ENCODE measurements around the gene CHD6.

CHD6 gene

GRCh38 chr20:41403604-41404003 lies 214.6 kb downstream of the CHD6 start:
- FAIRE-seq (no peak), DNase-seq (ENCODE audit: insufficient read length, low spot score) (no peak)

GRCh38 chr20:41398408-41398807 lies 219.8 kb downstream of the CHD6 start:
- DNase-seq (ENCODE audit: insufficient read length, low spot score) (no peak), FAIRE-seq (no peak)

DNA sequence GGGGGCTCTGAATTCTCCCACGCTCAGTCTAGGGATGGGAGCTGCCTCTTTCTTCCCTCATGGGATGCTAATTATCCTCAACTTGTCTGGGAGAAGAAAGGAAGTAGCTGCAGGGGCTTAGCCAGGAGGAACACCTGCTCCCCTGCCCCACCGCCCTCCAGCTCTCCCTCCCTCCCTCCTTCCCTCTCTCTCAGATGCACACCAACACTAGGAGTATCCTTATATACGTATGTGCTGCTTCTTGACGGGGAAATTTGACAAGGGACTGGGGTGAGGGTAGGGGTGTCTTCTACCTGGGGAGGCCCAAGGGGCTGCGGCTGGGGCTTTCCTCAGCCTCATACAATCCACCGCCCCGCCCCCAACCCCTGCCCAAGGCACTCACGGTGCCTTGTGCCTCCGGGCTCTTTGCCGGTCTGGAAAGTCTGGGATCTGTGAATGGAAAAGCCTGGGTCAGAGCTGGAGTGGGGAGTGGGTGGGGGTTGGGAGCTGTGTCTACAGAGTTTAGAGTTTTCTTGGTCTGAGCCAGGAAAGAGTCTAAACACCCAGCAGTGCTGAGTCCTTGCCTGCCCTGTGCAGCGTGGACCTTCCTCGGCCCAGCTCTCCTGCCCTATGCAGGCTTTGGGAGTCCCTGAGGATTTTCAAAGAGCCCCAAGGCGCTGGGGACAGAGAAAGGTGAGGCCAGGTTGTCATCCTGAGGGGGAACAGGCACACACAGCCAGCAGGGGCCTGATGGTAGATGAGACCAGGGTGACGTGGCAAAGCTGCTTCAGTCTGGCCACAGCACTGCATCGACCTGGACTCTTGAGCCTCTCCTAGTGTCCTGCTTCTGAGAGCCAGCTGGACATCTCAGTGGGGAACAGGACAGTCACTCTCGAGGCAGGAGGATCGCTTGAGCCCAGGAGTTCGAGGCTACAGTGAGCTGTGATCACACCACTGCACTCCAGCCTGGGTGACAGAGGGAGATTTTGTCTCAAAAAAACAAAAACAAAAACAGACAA lies 222.2 kb downstream of the CHD6 start:
- DNase-seq (ENCODE audit: insufficient read length, low spot score): no peak
- FAIRE-seq: no peak

GRCh38 chr20:41394931-41395666 lies 223.1 kb downstream of the CHD6 start:
- DNase-seq (ENCODE audit: insufficient read length, low spot score) (no peak), FAIRE-seq (no peak)

DNA sequence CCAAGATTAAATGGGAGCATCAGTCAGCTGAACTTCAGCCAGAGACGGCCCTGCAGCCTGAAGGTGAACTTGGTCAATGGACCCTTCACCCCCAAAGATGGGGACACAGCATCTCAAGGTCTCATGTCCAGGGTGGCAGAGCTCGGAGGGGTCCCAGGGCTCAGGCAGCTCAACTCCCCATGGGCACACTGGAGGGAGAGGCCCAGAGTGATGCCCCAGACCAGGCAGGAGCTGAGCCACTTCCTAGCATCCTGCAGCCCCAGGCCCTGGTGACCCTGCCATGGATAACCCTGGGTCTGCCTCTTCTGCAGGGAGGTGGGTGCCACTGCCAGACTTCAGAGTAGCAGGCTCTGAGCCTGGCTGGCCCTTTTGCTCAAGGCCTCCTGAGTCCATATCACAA lies 224.1 kb downstream of the CHD6 start:
- no peak for FAIRE-seq

GRCh38 chr20:41393705-41394066 lies 224.5 kb downstream of the CHD6 start:
- FAIRE-seq (no peak), DNase-seq (ENCODE audit: insufficient read length, low spot score) (no peak)

More for the DNA sequence above, 224.1 kb downstream of the CHD6 start:
- DNase-seq (ENCODE audit: insufficient read length, low spot score): no peak

- DNase-seq (ENCODE audit: insufficient read length, low spot score) (no peak), FAIRE-seq (peak; percentile 91)
These were observed 225.1 kb downstream of the CHD6 start for GRCh38 chr20:41392871-41393704.

GRCh38 chr20:41392295-41392694 lies 225.9 kb downstream of the CHD6 start:
- DNase-seq (ENCODE audit: insufficient read length, low spot score) (no peak), FAIRE-seq (no peak)

DNA sequence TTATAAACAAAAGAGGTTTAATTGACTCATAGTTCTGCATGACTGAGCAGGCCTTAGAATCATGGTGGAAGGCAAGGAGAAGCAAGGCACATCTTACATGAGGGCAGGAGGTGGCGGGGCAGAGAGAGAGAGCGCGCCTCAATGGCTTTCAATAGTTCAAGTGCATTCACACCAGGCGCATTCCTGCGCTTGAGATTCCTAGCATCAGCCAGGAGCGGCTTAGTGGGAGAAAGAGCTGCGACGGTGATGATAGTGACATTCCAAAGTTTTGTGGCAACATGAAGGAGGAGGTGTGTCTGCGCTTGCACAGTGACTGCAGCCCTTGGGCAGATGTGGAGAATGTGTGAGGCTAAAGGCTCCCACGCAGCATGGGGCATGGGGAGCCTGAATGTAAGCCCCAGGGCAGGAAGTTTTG lies 226.6 kb downstream of the CHD6 start:
- DNase-seq (ENCODE audit: insufficient read length, low spot score) (peak; percentile 49), FAIRE-seq (peak; percentile 92)

- FAIRE-seq (no peak), DNase-seq (ENCODE audit: insufficient read length, low spot score) (no peak)
These were observed 227.3 kb downstream of the CHD6 start for GRCh38 chr20:41390889-41391288.

DNA sequence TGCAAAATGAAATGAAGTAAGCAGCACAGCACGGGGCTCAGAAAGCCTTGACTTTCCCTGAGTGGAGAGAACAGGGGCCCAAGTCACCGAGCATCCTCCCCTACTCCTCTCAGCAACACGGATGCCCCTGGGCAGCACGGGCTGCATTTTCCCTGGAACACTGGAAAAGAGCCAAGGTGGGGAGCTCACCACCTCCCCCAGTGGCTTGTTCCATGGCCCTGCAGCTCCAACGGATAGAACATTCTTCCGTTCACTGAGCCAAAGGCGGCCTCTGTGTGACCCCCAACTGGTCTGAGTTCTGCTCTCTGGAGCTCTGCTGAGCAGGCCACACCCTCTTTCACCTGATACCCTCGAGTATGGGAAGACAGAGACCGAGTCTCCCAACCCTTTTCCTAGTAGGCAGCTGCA lies 230.7 kb downstream of the CHD6 start:
- FAIRE-seq: no peak

GRCh38 chr20:41386502-41387427 lies 231.4 kb downstream of the CHD6 start:
- FAIRE-seq (no peak), DNase-seq (ENCODE audit: insufficient read length, low spot score) (no peak)

More for the DNA sequence above, 230.7 kb downstream of the CHD6 start:
- no peak for DNase-seq (ENCODE audit: insufficient read length, low spot score)

DNA sequence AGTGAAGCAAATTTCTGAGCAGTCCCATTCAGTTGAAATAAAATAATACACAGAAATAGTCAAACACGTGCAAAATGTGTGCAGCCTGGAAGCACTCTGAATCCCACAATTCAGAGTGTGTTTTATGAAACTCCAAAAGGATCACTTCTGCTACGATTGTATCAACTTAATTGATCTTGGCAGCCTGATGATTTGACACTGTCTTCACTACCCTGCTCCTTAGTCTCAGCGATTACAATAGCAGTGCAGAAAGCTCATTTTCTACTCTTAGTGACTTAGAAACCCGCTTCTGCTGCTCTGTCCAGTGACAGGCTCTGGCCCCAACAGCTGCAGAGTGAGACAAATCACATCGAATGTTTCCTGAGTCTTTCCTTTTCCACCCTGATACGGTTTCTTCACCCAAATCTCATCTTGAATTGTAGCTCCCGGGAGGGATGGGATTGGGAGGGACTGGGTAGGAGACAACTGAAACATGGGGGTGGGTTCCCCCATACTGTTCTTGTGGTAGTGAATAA lies 235.3 kb downstream of the CHD6 start:
- DNase-seq (ENCODE audit: insufficient read length, low spot score): no peak
- no peak for FAIRE-seq

- FAIRE-seq (no peak), DNase-seq (ENCODE audit: insufficient read length, low spot score) (no peak)
These were observed 237.5 kb downstream of the CHD6 start for GRCh38 chr20:41380551-41381193.

GRCh38 chr20:41379551-41379950 lies 238.6 kb downstream of the CHD6 start:
- FAIRE-seq (no peak), DNase-seq (ENCODE audit: insufficient read length, low spot score) (no peak)

- FAIRE-seq (no peak), DNase-seq (ENCODE audit: insufficient read length, low spot score) (no peak)
These were observed 240.9 kb downstream of the CHD6 start for GRCh38 chr20:41377275-41377674.

GRCh38 chr20:41376349-41376748 lies 241.8 kb downstream of the CHD6 start:
- no peak for FAIRE-seq
- no peak for DNase-seq (ENCODE audit: insufficient read length, low spot score)

DNA sequence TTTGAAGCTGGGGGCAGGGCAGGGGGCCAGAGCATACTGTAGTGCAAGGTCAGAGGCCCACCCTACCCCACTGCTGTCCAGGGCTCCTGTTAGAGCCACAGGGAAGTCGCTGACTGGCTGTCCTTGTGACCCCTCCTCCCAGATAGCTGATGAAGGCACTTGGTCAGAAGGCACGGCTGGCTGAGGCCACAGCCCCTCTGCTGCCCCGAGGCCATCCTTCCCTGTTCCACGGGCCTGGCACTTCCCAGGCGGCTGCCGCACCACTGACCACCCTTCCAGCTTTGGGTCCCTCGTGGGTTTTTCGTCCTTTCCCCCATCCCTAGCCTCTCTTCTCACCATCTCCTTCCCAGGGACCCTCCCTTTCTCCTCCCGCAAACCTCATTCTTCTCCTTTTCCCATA lies 242.3 kb downstream of the CHD6 start:
- DNase-seq (ENCODE audit: insufficient read length, low spot score): no peak
- FAIRE-seq: no peak

Data from HTR-8/SVneo (cell line).